ENCODE data around the gene SMIM1. TPM values are rescaled to one million over a fixed set of nuclear protein-coding genes. Genes with fewer than 3 reads are reported as not detected.
A peak's percentile ranks its signal among the peaks of the same experiment; 100 is the strongest.

SMIM1 gene
- total and polyA plus RNA-seq, 9 of the 15 experiments (the other 6 are each of a cell fraction or from before 2014, with no cell fraction given): 2.3 to 125 (median 24.3) TPM

DNA sequence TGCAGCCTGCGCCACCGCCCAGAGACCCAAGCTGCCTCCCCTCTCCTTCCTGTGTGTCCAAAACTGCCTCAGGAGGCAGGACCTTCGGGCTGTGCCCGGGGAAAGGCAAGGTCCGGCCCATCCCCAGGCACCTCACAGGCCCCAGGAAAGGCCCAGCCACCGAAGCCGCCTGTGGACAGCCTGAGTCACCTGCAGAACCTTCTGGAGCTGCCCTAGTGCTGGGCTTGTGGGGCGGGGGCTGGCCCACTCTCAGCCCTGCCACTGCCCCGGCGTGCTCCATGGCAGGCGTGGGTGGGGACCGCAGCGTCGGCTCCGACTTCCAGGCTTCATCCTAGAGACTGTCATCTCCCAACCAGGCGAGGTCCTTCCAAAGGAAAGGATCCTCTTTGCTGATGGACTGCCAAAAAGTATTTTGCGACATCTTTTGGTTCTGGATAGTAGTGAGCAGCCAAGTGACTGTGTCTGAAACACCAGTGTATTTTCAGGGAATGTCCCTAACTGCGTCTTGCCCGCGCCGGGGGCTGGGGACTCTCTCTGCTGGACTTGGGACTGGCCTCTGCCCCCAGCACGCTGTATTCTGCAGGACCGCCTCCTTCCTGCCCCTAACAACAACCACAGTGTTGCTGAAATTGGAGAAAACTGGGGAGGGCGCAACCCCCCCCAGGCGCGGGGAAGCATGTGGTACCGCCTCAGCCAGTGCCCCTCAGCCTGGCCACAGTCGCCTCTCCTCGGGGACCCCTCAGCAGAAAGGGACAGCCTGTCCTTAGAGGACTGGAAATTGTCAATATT lies 39.3 kb upstream of the SMIM1 start:
- peaks cover 5% of the 10 kb centered on the region for H3K9me1 ChIP-seq (ENCODE audit: control insufficient read depth, insufficient read depth, low read length)
- no peak overlapping the region for H3K4me2 ChIP-seq (ENCODE audit: insufficient read depth, low read length)
- peaks cover 0 to 52% of the 10 kb centered on the region in 2 experiments; a peak in 2 of 5 replicates for H3K4me1 ChIP-seq (replicated peaks in 1 of 2; ENCODE audit: control insufficient read depth in 2 of 2, insufficient read depth in 2 of 2, low read length in 2 of 2)
- no peak overlapping the region; a peak in 1 of 4 replicates for H3K9ac ChIP-seq (ENCODE audit: insufficient read depth in 1 of 2, low read depth in 2 of 2, low read length in 2 of 2)
- H2AFZ ChIP-seq (ENCODE audit: low read depth, low read length): no peak overlapping the region
- no peaks in the 10 kb centered on the region for H3K9me3 ChIP-seq (replicated peaks; ENCODE audit: control insufficient read depth, insufficient read depth, low read depth, low read length)
- in situ Hi-C loops (cut with MboI): no loop called here
- no peak for ATAC-seq
- H3K27me3 ChIP-seq (ENCODE audit: control insufficient read depth in 2 of 2, insufficient read depth in 2 of 2, low read length in 2 of 2): peaks cover 4 to 27% of the 10 kb centered on the region in 2 experiments; a peak in 4 of 5 replicates
- peak; percentile 19 for FAIRE-seq
- no peak overlapping the region for H3K4me3 ChIP-seq
- intact Hi-C loops (cut with micrococcal nuclease): no loop called here
- TF ChIP-seq SMAD1 (IDR thresholded peaks at IDR 0.05; ENCODE audit: low read depth, low read length, partially characterized antibody): no peak
- peak; percentile 28 for TF ChIP-seq RBM22 (IDR thresholded peaks at IDR 0.05; ENCODE audit: low read depth, low read length, poor library complexity, severe bottlenecking)
- TF ChIP-seq POLR2G (IDR thresholded peaks at IDR 0.05; ENCODE audit: low read depth, low read length): peak; percentile 50
- BruUV-seq (replicated peaks): no TSS peak
- CTCF ChIA-PET (ENCODE audit: low intra/inter-chr PET ratio): no interaction called here
- peaks cover 28% of the 10 kb centered on the region; the same call in 2 of the 3 replicates for H3K36me3 ChIP-seq (ENCODE audit: control insufficient read depth, insufficient read depth, low read length)
- no peaks in the 10 kb centered on the region for H3K79me2 ChIP-seq (ENCODE audit: control insufficient read depth, insufficient read depth, low read length)
- WGBS (ENCODE audit: insufficient coverage, low coverage, missing lambda C conversion rate): 71% methylated on average over 28 of the region's 29 CpGs
- POLR2A ChIA-PET: interaction anchor here (0.6 to 1.2 kb wide), 3 partner anchors 21 to 43 kb away, joined by 3 read pairs; no protein-coding TSS in a partner anchor
- DNase-seq (ENCODE audit: extremely low read depth in 1 of 4, low spot score in 3 of 4): no peak
- H4K20me1 ChIP-seq (replicated peaks; ENCODE audit: control insufficient read depth, insufficient read depth, low read length): 0 out of 2 replicates have a peak, but pooled peaks cover 2% of the 10 kb centered on the region
- H3K27ac ChIP-seq (ENCODE audit: extremely low read depth, low read depth, low read length): no peak overlapping the region
